H1 (cell line): ENCODE results near the gene ITGAE. TPM values are rescaled to one million over a fixed set of nuclear protein-coding genes. Genes with fewer than 3 reads are reported as not detected.

Experiments
- CTCF ChIA-PET: fragments of 300-600 bp; sonication (Branson Sonifier 250); formaldehyde crosslinking; loops from one replicate; lab custom pipeline; 2021; ENCODE audit not compliant: partially characterized antibody; lab: Charles Lee
- POLR2A ChIA-PET: fragments of 300-600 bp; sonication (Branson Sonifier 250); formaldehyde crosslinking; loops from one replicate; lab custom pipeline; 2021; ENCODE audit warnings: inconsistent platforms; ENCODE audit not compliant: partially characterized antibody; lab: Charles Lee
- DNase-seq, 2 experiments: peaks; one replicate each; pipeline versions ENCODE4 v3.0.0 to v3.0.0-alpha.2; 2010 to 2022; ENCODE audit warnings: low spot score in 2 of 2, low read depth in 1 of 2, mixed read lengths in 1 of 2
- FAIRE-seq: peaks from 2 replicates; lab custom pipeline; 2011; peaks lifted over from hg19 to GRCh38; lab: Jason Lieb, UNC
- H2AFZ ChIP-seq: 2 replicates; pipeline ENCODE4 v1.8.1; 2012; ENCODE audit warnings: low read length, inconsistent platforms
- H2AK5ac ChIP-seq: 2 replicates; pipeline ENCODE4 v1.6.1; 2013; ENCODE audit warnings: low read depth, low read length
- H2BK120ac ChIP-seq: replicated peaks from 2 replicates; pipeline ENCODE3; 2013; ENCODE audit warnings: low read depth, low read length, inconsistent platforms
- H2BK12ac ChIP-seq: 2 replicates; pipeline ENCODE4 v1.6.1; 2013; ENCODE audit warnings: low read depth, low read length
- H2BK15ac ChIP-seq: 2 replicates; pipeline ENCODE4 v1.6.1; 2013; ENCODE audit warnings: low read length
- H2BK20ac ChIP-seq: 2 replicates; pipeline ENCODE4 v1.6.1; 2013; ENCODE audit warnings: low read length
- H2BK5ac ChIP-seq: 2 replicates; pipeline ENCODE4 v1.6.1; 2013; ENCODE audit warnings: low read depth, low read length
- H3K14ac ChIP-seq: 2 replicates; pipeline ENCODE4 v1.6.1; 2013; ENCODE audit warnings: inconsistent platforms; ENCODE audit not compliant: insufficient read length
- H3K18ac ChIP-seq: 2 replicates; pipeline ENCODE4 v1.6.1; 2013; ENCODE audit warnings: low read length; ENCODE audit errors: extremely low read depth
- H3K23ac ChIP-seq: 2 replicates; pipeline ENCODE4 v1.6.1; 2013; ENCODE audit warnings: inconsistent platforms; ENCODE audit not compliant: insufficient read length
- H3K23me2 ChIP-seq: 2 replicates; pipeline ENCODE4 v1.6.1; 2013; ENCODE audit warnings: low read depth, low read length
- H3K27ac ChIP-seq: 2 replicates; pipeline ENCODE4 v1.6.1; 2011; ENCODE audit warnings: low read depth, low read length, inconsistent platforms
- H3K27me3 ChIP-seq, 4 experiments: replicated peaks in 1 of 4; 1 replicate in 1 of 4; 2 replicates in 3 of 4; pipeline versions ENCODE4 v1.6.1 to v1.8.1; 2011 to 2013; ENCODE audit warnings: low read length in 3 of 4, mild to moderate bottlenecking in 3 of 4, inconsistent platforms in 2 of 4, mixed read lengths in 2 of 4, moderate library complexity in 1 of 4; ENCODE audit not compliant: control insufficient read depth in 3 of 4, insufficient read depth in 3 of 4; ENCODE audit errors: extremely low read depth in 1 of 4
- H3K36me3 ChIP-seq, 4 experiments: 2 replicates each; pipeline versions ENCODE4 v1.6.1 to v1.8.1; 2011 to 2013; ENCODE audit warnings: mild to moderate bottlenecking in 4 of 4, low read length in 3 of 4, moderate library complexity in 2 of 4, control low read depth in 1 of 4, inconsistent platforms in 1 of 4; ENCODE audit not compliant: insufficient read depth in 4 of 4, control insufficient read depth in 2 of 4
- H3K4ac ChIP-seq: replicated peaks from 2 replicates; pipeline ENCODE3; 2013; ENCODE audit warnings: low read length, low read depth, mixed read lengths, inconsistent platforms; ENCODE audit not compliant: insufficient read length
- H3K4me1 ChIP-seq, 4 experiments: replicated peaks in 1 of 4; 1 replicate in 1 of 4; 2 replicates in 3 of 4; pipeline versions ENCODE4 v1.6.1 to v1.8.1; 2011 to 2013; ENCODE audit warnings: low read length in 3 of 4, inconsistent platforms in 2 of 4, mixed read lengths in 1 of 4; ENCODE audit not compliant: insufficient read depth in 4 of 4, control insufficient read depth in 3 of 4
- H3K4me2 ChIP-seq, 2 experiments: 2 replicates each; pipeline versions ENCODE4 v1.6.1 to v1.8.1; 2011 to 2013; ENCODE audit warnings: low read depth in 2 of 2, low read length in 2 of 2, control low read depth in 1 of 2, inconsistent platforms in 1 of 2, mild to moderate bottlenecking in 1 of 2; ENCODE audit not compliant: insufficient read depth in 1 of 2
- H3K4me3 ChIP-seq, 4 experiments: fragments of 200-600, 300-600 bp in 1 of 4; sonication (generic), shearing (Covaris generic), sonication (Bioruptor Twin) in 1 of 4; 2 replicates each; pipeline versions ENCODE4 v1.5.1 to v1.8.1; 2011 to 2016; ENCODE audit warnings: low read length in 4 of 4, low read depth in 3 of 4, control low read depth in 2 of 4, inconsistent platforms in 2 of 4, mild to moderate bottlenecking in 2 of 4, mixed read lengths in 1 of 4, moderate library complexity in 1 of 4; ENCODE audit not compliant: insufficient read depth in 2 of 4; ENCODE audit errors: extremely low read depth in 1 of 4
- H3K56ac ChIP-seq: replicated peaks from 2 replicates; pipeline ENCODE3; 2013; ENCODE audit warnings: low read depth, mild to moderate bottlenecking, mixed read lengths, low read length, inconsistent platforms; ENCODE audit not compliant: insufficient read length
- H3K79me1 ChIP-seq: 2 replicates; pipeline ENCODE4 v1.6.1; 2013; ENCODE audit warnings: low read depth, low read length, control low read depth
- H3K79me2 ChIP-seq, 2 experiments: 2 replicates each; pipeline versions ENCODE4 v1.6.1 to v1.8.1; 2012 to 2013; ENCODE audit warnings: low read length in 2 of 2, mild to moderate bottlenecking in 2 of 2, inconsistent platforms in 1 of 2; ENCODE audit not compliant: insufficient read depth in 2 of 2, control insufficient read depth in 1 of 2
- H3K9ac ChIP-seq, 4 experiments: replicated peaks in 1 of 4; 1 replicate in 1 of 4; 2 replicates in 3 of 4; pipeline versions ENCODE4 v1.6.1 to v1.8.1; 2011 to 2013; ENCODE audit warnings: low read depth in 3 of 4, low read length in 3 of 4, control low read depth in 2 of 4, mild to moderate bottlenecking in 2 of 4, moderate library complexity in 2 of 4, inconsistent platforms in 1 of 4; ENCODE audit errors: extremely low read depth in 1 of 4
- H3K9me3 ChIP-seq, 2 experiments: 2 replicates each; pipeline versions ENCODE4 v1.6.1 to v1.8.1; 2012 to 2013; ENCODE audit warnings: mild to moderate bottlenecking in 2 of 2, moderate library complexity in 2 of 2, control low read depth in 1 of 2, inconsistent platforms in 1 of 2, low read depth in 1 of 2, low read length in 1 of 2, mixed read lengths in 1 of 2; ENCODE audit not compliant: insufficient read depth in 2 of 2
- H4K20me1 ChIP-seq, 2 experiments: replicated peaks in 1 of 2; 2 replicates each; pipeline versions ENCODE3 to v1.8.1; 2011 to 2013; ENCODE audit warnings: inconsistent platforms in 2 of 2, low read length in 2 of 2, mild to moderate bottlenecking in 1 of 2; ENCODE audit not compliant: insufficient read depth in 2 of 2, control insufficient read depth in 1 of 2
- H4K5ac ChIP-seq: 2 replicates; pipeline ENCODE4 v1.6.1; 2013; ENCODE audit warnings: low read length, low read depth, mixed read lengths, inconsistent platforms; ENCODE audit not compliant: insufficient read length
- H4K8ac ChIP-seq: 2 replicates; pipeline ENCODE4 v1.8.0; 2013; ENCODE audit warnings: mild to moderate bottlenecking, moderate library complexity, low read length, inconsistent platforms; ENCODE audit not compliant: insufficient read depth; ENCODE audit errors: extremely low read depth
- H4K91ac ChIP-seq: replicated peaks from 2 replicates; pipeline ENCODE3; 2013; ENCODE audit warnings: low read length, mixed read lengths, inconsistent platforms; ENCODE audit not compliant: insufficient read length
- HDAC6 ChIP-seq: IDR thresholded peaks from one replicate; pipeline ENCODE4 v1.7.1; 2012; ENCODE audit warnings: low read depth, mild to moderate bottlenecking, inconsistent platforms, low read length, moderate library complexity
- WGBS, 2 experiments: shearing (Covaris generic) in 1 of 2; methylation state at CpG; one replicate each; pipeline versions ENCODE4 v1.1.6 to v1.1.7; 2013 to 2015; ENCODE audit warnings: low lambda C conversion rate in 2 of 2, mixed read lengths in 2 of 2, inconsistent platforms in 1 of 2, low coverage in 1 of 2, missing lambda C conversion rate in 1 of 2; ENCODE audit not compliant: insufficient replicate concordance in 2 of 2, insufficient coverage in 1 of 2, insufficient read length in 1 of 2; ENCODE audit errors: extremely low coverage in 1 of 2, missing lambda C conversion rate in 1 of 2; 5-methylcytosine and 5-hydroxymethylcytosine counted together
- polyA plus RNA-seq, 7 experiments: library from polyadenylated mRNA; depleted of rRNA in 3 of 7; stranded (reverse) in 5 of 7; unstranded in 2 of 7; fragments of >200 nt in 5 of 7; fragments of 200-250 nt in 2 of 7; gene quantifications; 1 replicate in 5 of 7; 2 replicates in 1 of 7; 4 replicates in 1 of 7; pipeline versions ENCODE4 v1.2.1 to v1.2.3, GENCODE V29; 2011 to 2013; ENCODE audit warnings: missing spikeins in 2 of 7, mixed read lengths in 2 of 7
- total RNA-seq: library from RNA; stranded (reverse); fragmentation: NEBNext Ultra II Directional; extraction: Animal tissue kit (Norgen Biotek cat#: 25700); gene quantifications from 2 replicates; pipeline ENCODE4 v1.2.1, GENCODE V29; 2021

The ITGAE gene
- total and polyA plus RNA-seq, 2 of the 8 experiments (the other 6 are each of a cell fraction or from before 2014, with no cell fraction given), result 23.2 to 43.1 TPM

GRCh38 chr17:3759597-3760216 lies 41.3 kb downstream of the ITGAE start:
- H3K4ac ChIP-seq, result no peak overlapping the region
- no peak overlapping the region for H2AK5ac ChIP-seq
- no peak overlapping the region for H2AFZ ChIP-seq
- no peaks in the 10 kb centered on the region for H3K79me1 ChIP-seq
- no peak overlapping the region for H3K14ac ChIP-seq
- H2BK20ac ChIP-seq, result no peak overlapping the region
- no peak overlapping the region for H3K27ac ChIP-seq
- 95% methylated on average over 6 of the region's 6 CpGs; no CpG with 5 or more reads in 1 of the 2 experiments for WGBS, 2 experiments
- no peak overlapping the region for H4K91ac ChIP-seq
- H2BK12ac ChIP-seq, result no peak overlapping the region
- H3K9ac ChIP-seq, result no peak overlapping the region
- no peaks in the 10 kb centered on the region for H4K20me1 ChIP-seq
- no peak overlapping the region for H3K18ac ChIP-seq
- DNase-seq, result no peak
- no peak overlapping the region for H3K56ac ChIP-seq
- H3K36me3 ChIP-seq, result no peaks in the 10 kb centered on the region
- no peak for TF ChIP-seq HDAC6
- no peak overlapping the region for H2BK5ac ChIP-seq
- CTCF ChIA-PET, result interaction anchor here (1.1 to 3.0 kb wide), 3 partner anchors 9 to 112 kb away, joined by 3 to 14 read pairs (median 4); no protein-coding TSS in a partner anchor
- H3K79me2 ChIP-seq, result no peaks in the 10 kb centered on the region
- H3K23me2 ChIP-seq, result peaks cover 4% of the 10 kb centered on the region; the same call in 1 of the 2 replicates
- POLR2A ChIA-PET, result no interaction called here
- H3K4me1 ChIP-seq, result peaks cover 0 to 5% (median 3%) of the 10 kb centered on the region in 4 experiments; a peak in 4 of 7 replicates
- H2BK15ac ChIP-seq, result no peak overlapping the region
- peaks cover 0 to 3% of the 10 kb centered on the region in 2 experiments; a peak in 1 of 4 replicates for H3K9me3 ChIP-seq
- H3K23ac ChIP-seq, result no peak overlapping the region
- no peak overlapping the region for H2BK120ac ChIP-seq
- H4K5ac ChIP-seq, result no peak overlapping the region
- H3K4me3 ChIP-seq, result no peak overlapping the region
- no peak overlapping the region for H3K4me2 ChIP-seq
- no peaks in the 10 kb centered on the region for H3K27me3 ChIP-seq
- no peak for FAIRE-seq
- no peak overlapping the region for H4K8ac ChIP-seq
